GM08714 (cell line): ENCODE data around the gene RPL36.
"Not testable (repeated sequence)": the region's sequence is repeated elsewhere in the genome, so short reads cannot be mapped to it uniquely, and the experiment has no call there.

ENCODE experiments used
- H3K4me3 ChIP-seq: fragments of 200-500 bp; sonication (Bioruptor generic); 2 replicates; pipeline ENCODE4 v1.5.1; 2014; ENCODE audit warnings: mild to moderate bottlenecking, low read length, inconsistent platforms
- ZNF274 ChIP-seq: IDR thresholded peaks from 2 replicates; pipeline ENCODE4 v1.6.1; 2012; ENCODE audit warnings: mild to moderate bottlenecking, low read depth, low read length

RPL36 gene

DNA sequence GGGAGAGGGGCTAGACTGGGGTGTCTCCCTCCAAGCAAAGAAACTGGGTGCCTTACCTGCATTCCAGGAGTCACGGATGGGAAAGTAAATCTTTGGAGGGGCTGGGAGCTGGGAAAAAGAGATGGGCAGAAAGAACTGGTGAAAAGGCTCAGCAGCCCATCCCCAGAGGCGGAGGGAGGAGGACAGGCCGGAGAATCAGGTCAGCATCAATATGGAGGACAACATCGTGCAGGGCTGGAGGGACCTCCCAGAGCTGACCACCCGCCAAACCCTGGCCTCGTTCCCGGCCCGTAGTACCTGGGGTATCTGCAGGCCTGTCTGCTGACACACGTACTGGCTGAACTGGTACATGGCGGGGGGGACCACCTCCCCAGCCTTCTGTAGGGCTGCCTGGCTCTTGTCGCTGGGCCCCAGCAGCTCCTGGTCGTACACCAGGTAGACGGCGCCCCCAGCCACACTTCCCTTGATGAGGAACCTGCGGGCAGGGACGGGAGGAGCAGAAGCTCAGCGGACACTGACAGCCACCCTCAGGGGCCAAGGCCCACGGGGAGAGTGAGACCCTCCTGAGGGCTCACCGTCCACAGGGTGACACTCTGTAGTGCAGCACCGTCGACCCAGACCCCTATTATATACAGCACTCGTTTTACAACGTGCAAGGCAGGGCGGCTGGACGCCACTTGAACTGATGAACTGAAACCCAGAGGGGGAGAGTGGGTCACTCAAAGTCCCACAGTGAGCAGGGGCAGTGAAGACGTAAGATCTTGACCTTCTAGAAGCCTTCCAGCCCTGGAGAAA, 10.6 kb upstream of the RPL36 start:
- peak overlapping the region; percentile 85 for H3K4me3 ChIP-seq
- no peak for TF ChIP-seq ZNF274

DNA sequence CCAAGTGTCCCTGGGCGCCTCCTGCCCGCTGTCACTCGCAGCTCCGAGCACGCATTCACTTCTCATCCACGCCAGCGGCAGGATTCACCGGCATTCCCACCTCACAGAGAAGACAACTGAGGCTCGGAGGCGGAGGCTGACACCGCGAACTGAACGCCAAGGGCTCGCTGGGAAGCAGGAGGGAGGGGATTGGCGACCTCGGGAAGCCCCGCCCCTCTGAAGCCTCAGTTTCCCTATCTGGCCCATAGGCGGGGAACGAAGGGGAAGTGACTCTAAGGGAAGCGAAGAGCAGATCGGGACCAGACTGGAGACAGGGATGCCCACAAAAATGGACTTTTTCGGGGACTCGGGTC, 10.0 kb upstream of the RPL36 start:
- TF ChIP-seq ZNF274 = no peak
- peak overlapping the region; percentile 85 for H3K4me3 ChIP-seq

DNA sequence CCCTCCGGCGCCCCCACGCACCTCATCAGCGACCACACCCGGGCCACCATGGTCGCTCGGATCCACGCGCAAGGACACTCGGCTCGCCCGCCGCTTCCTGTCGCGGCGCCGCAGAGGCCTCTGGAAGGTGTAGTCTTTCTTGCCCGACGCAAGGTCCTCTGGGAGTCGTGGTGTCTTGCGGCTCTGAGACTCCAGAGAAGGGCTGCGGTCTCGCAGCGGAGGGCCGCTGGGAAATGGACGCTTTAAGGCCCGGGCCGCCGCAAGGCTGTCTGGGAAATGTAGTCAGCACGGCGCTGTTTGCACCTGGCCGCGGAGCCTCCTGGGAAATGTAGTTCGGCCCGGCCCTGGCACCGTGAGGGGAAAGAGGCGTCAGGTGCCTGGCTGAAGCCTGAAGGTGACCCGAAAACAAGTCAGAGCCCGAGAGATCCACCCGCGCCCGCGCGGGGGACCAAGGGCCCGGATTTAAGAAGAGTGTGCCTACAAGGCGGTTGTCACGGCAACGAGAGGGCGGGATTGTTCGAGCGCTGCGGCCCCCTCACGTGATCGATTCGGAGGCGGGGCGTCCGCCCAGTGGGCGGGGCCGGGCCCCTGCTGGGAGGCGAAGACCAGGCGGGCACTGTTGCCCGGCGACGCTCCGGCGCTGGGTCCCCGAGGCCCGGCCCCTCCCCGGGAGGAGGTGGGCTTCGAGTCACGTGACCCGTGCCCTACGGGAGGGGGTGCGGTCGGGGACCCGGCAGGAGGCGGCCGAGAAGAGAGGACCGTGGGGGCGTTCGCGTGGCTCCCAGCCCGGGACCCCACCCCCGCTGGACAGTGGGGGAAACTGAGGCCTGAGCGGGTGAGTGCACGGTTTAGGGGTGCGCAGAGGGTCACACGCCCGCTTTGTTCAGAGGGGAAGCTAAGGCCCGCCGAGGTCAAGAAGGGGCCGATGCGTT, 9.4 kb upstream of the RPL36 start, which contains the start of the genes HSD11B1L and MICOS13:
Gene HSD11B1L (plus strand): TSS at position 591 of the 932 bp plus-strand sequence. CDS start 3,806 bp downstream, outside the sequence.
Gene MICOS13 (minus strand): TSS at position 80 of the 932 bp plus-strand sequence. CDS start 30 bp downstream, at position 50.
- peak within 1 kb of the TSS; percentile 85 for H3K4me3 ChIP-seq
- no peak for TF ChIP-seq ZNF274

GRCh38 chr19:5681391-5682106, 8.5 kb upstream of the RPL36 start:
- peak overlapping the region; percentile 55; the same call in 1 of the 2 replicates for H3K4me3 ChIP-seq

GRCh38 chr19:5682107-5682482, 8.0 kb upstream of the RPL36 start:
- TF ChIP-seq ZNF274 = no peak
- no peak overlapping the region for H3K4me3 ChIP-seq

More at GRCh38 chr19:5681391-5682106, 8.5 kb upstream of the RPL36 start:
- TF ChIP-seq ZNF274 = no peak

DNA sequence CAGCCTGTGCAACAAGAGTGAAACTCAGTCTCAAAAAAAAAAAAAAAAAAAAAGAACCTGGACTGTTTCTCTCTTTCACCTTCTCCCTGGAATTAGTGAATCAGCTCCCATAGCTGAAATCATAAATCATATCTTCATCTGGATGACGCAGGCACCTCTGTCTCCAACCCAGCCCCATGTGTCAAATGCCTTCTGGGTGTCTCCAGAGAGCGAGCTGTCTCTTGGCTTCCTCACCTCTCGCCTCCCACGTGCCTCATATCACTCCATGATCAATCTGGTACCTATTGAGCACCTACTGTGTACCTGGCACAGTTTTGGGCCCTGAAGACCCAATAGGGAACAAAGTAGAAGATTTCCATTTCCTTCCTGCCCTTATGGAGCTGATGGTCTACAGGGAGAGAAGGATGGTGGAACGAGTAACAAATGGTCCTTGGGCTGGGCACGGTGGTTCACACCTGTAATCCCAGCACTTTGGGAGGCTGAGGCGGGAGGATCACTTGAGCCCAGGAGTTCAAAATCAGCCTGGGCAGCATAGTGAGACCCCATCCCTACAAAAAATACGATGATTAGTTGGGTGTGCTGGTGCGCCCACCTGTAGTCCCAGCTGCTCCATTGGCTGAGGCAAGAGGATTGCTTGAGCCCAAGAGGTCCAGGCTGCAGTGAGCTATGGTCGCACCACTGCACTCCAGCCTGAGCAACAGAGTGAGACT, 6.8 kb upstream of the RPL36 start:
- H3K4me3 ChIP-seq = no peak overlapping the region
- no peak for TF ChIP-seq ZNF274

DNA sequence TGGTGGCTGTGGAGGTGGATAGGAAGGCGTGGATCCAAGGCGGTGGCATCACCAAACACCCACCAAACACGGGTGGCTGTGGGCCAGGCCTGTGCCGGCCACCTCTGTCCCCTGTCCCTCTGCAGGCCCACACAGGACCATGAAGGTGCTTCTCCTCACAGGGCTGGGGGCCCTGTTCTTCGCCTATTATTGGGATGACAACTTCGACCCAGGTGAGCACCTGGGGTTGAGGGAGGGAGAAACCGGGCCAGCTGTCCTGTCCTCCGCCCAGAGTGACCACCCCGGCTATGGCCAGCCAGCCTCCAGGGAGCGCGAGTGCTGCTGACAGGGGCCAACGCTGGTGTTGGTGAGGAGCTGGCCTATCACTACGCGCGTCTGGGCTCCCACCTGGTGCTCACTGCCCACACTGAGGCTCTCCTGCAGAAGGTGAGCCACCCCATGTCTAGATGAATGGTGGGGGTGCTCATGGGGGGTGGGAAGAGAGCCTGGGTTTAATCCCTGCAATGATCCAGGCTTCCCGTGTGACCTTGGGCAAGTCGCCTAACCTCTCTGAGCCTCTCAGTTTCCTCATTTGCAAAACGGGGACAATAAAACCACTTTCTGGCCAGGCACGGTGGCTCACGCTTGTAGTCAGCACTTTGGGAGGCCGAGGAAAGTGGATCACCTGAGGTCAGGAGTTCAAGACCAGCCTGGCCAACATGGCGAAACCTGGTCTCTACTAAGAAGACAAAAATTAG, 5.2 kb upstream of the RPL36 start:
- TF ChIP-seq ZNF274 = no peak
- H3K4me3 ChIP-seq = no peak overlapping the region

GRCh38 chr19:5686326-5686646, 3.8 kb upstream of the RPL36 start:
- H3K4me3 ChIP-seq = peak overlapping the region; percentile 59; the same call in 1 of the 2 replicates
- TF ChIP-seq ZNF274 = no peak

GRCh38 chr19:5686647-5687359, 3.3 kb upstream of the RPL36 start:
- TF ChIP-seq ZNF274 = no peak
- H3K4me3 ChIP-seq = peak overlapping the region; percentile 59; the same call in 1 of the 2 replicates

DNA sequence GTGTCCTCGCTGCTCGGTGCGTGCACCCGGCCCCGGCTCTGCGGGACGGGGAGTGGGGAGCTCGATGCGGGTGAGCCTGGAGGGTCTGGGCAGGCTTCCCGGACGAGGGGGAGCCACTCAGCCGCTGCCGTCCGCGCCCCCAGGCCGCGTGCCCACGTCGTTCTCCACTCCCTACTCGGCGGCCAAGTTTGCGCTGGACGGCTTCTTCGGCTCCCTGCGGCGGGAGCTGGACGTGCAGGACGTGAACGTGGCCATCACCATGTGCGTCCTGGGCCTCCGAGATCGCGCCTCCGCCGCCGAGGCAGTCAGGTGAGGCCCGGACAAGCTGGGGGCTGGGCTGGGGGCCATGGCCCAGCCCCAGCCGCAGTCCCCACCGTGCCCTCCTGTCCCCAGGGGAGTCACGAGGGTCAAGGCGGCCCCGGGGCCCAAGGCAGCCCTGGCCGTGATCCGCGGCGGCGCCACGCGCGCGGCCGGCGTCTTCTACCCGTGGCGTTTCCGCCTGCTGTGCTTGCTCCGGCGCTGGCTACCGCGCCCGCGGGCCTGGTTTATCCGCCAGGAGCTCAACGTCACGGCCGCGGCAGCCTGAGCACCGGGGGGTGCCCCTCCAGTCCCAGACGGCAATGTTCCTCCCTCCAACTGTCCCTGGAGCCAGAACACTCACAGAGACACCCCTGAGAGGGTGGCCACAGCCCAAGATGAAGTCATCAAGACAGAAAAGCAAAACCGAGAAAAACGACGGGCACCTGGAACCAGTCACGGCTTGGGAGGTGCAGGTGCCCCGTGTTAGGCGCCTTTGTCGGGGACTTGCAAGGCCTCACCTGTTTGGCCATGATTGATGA, 2.5 kb upstream of the RPL36 start:
- no peak for TF ChIP-seq ZNF274
- H3K4me3 ChIP-seq = no peak overlapping the region; the same call in 1 of the 2 replicates

DNA sequence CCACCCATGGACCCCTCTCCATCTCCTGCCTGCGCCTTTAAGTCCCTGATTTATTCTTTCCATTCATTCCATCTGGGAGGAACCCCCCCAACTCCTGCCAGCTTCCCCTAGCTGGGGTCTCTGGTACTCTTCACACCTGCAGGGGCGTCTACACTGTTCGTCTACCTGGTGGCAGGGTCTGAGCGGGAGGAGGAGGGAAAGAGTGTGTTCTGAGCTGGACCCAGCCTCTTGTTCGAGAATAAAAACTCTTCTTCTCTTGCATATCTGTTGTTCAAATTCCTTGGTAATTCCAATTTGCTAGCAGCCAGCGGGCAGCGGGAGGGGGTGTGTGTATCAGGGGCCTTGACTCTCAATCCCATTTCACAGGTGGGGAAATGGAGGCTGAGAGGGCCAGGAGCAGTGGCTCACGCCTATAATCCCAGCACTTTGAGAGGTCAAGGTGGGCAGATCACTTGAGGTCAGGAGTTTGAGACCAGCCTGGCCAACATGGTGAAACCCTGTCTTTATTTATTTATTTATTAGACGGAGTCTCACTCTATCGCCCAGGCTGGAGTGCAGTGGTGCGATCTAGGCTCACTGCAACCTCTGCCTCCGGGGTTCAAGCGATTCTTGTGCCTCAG, 1.7 kb upstream of the RPL36 start:
- not testable (repeated sequence) for H3K4me3 ChIP-seq
